H9 (cell line): ENCODE data around the gene KIAA0513. TPM values are rescaled to one million over a fixed set of nuclear protein-coding genes. Genes with fewer than 3 reads are reported as not detected.
"Not testable (repeated sequence)": the region's sequence is repeated elsewhere in the genome, so short reads cannot be mapped to it uniquely, and the experiment has no call there.

Experiments
- DNase-seq: peaks from one replicate; pipeline ENCODE4 v3.0.0-alpha.2; 2017
- H2AFZ ChIP-seq: one replicate; pipeline ENCODE4 v1.6.1; 2013; ENCODE audit warnings: mild to moderate bottlenecking, low read length, control low read depth, moderate library complexity
- H2AK5ac ChIP-seq: 2 replicates; pipeline ENCODE4 v1.6.1; 2013; ENCODE audit warnings: low read length, control low read depth, mixed read lengths; ENCODE audit not compliant: insufficient read length
- H2BK120ac ChIP-seq: one replicate; pipeline ENCODE4 v1.6.1; 2013; ENCODE audit warnings: low read depth, mild to moderate bottlenecking, low read length, control low read depth, inconsistent platforms; ENCODE audit not compliant: poor library complexity, severe bottlenecking
- H2BK12ac ChIP-seq: 2 replicates; pipeline ENCODE4 v1.6.1; 2013; ENCODE audit warnings: low read length, control low read depth, mixed read lengths, low read depth; ENCODE audit not compliant: insufficient read length
- H2BK15ac ChIP-seq: 2 replicates; pipeline ENCODE4 v1.6.1; 2013; ENCODE audit warnings: low read depth, low read length, control low read depth
- H2BK20ac ChIP-seq: one replicate; pipeline ENCODE4 v1.6.1; 2013; ENCODE audit warnings: low read depth, mild to moderate bottlenecking, low read length, control low read depth, inconsistent platforms; ENCODE audit not compliant: poor library complexity, severe bottlenecking
- H2BK5ac ChIP-seq: 2 replicates; pipeline ENCODE4 v1.6.1; 2013; ENCODE audit warnings: low read length, control low read depth, mixed read lengths; ENCODE audit not compliant: insufficient read length
- H3K14ac ChIP-seq: 2 replicates; pipeline ENCODE4 v1.6.1; 2013; ENCODE audit warnings: low read length, control low read depth; ENCODE audit not compliant: insufficient read depth
- H3K18ac ChIP-seq: 2 replicates; pipeline ENCODE4 v1.6.1; 2013; ENCODE audit warnings: low read depth, mild to moderate bottlenecking, mixed read lengths, low read length, control low read depth; ENCODE audit not compliant: insufficient read length
- H3K23ac ChIP-seq: 2 replicates; pipeline ENCODE4 v1.6.1; 2013; ENCODE audit warnings: low read length, control low read depth, mixed read lengths, low read depth; ENCODE audit not compliant: insufficient read length
- H3K23me2 ChIP-seq: 2 replicates; pipeline ENCODE4 v1.6.1; 2013; ENCODE audit warnings: low read depth, mild to moderate bottlenecking, mixed read lengths, low read length, control low read depth; ENCODE audit not compliant: insufficient read length, poor library complexity, severe bottlenecking
- H3K27ac ChIP-seq: 2 replicates; pipeline ENCODE4 v1.5.1; 2013; ENCODE audit warnings: low read length, control low read depth, mixed read lengths, low read depth; ENCODE audit not compliant: insufficient read length
- H3K27me3 ChIP-seq: 2 replicates; pipeline ENCODE4 v1.6.1; 2013; ENCODE audit warnings: low read length, control low read depth, inconsistent platforms; ENCODE audit not compliant: insufficient read depth
- H3K4ac ChIP-seq: 2 replicates; pipeline ENCODE4 v1.6.1; 2013; ENCODE audit warnings: low read depth, mild to moderate bottlenecking, control low read depth, inconsistent platforms, low read length, moderate library complexity
- H3K4me1 ChIP-seq: 2 replicates; pipeline ENCODE4 v1.6.1; 2013; ENCODE audit warnings: low read length, control low read depth, inconsistent platforms; ENCODE audit not compliant: insufficient read depth
- H3K4me2 ChIP-seq: 2 replicates; pipeline ENCODE4 v1.6.1; 2013; ENCODE audit warnings: low read length, control low read depth, mixed read lengths; ENCODE audit not compliant: insufficient read length, insufficient read depth
- H3K56ac ChIP-seq: 2 replicates; pipeline ENCODE4 v1.6.1; 2013; ENCODE audit warnings: low read depth, mild to moderate bottlenecking, mixed read lengths, low read length, control low read depth; ENCODE audit not compliant: insufficient read length
- H3K79me1 ChIP-seq: 2 replicates; pipeline ENCODE4 v1.6.1; 2013; ENCODE audit warnings: low read depth, mild to moderate bottlenecking, moderate library complexity, low read length, control low read depth, inconsistent platforms; ENCODE audit not compliant: insufficient read depth, poor library complexity, severe bottlenecking
- H3K79me2 ChIP-seq: 2 replicates; pipeline ENCODE4 v1.6.1; 2013; ENCODE audit warnings: low read length, control low read depth, inconsistent platforms; ENCODE audit not compliant: insufficient read depth
- H3K9ac ChIP-seq: 2 replicates; pipeline ENCODE4 v1.6.1; 2013; ENCODE audit warnings: low read length, control low read depth, mixed read lengths; ENCODE audit not compliant: insufficient read length; ENCODE audit errors: extremely low read depth
- H3K9me3 ChIP-seq: one replicate; pipeline ENCODE4 v1.6.1; 2013; ENCODE audit warnings: low read depth, low read length, inconsistent platforms; ENCODE audit not compliant: control insufficient read depth
- H3T11ph ChIP-seq: one replicate; pipeline ENCODE4 v1.6.1; 2013; ENCODE audit warnings: mild to moderate bottlenecking, low read length, control low read depth, inconsistent platforms
- H4K20me1 ChIP-seq: one replicate; pipeline ENCODE4 v1.6.1; 2013; ENCODE audit not compliant: control insufficient read depth, insufficient read length, insufficient read depth
- H4K5ac ChIP-seq: 2 replicates; pipeline ENCODE4 v1.6.1; 2013; ENCODE audit warnings: low read depth, mild to moderate bottlenecking, mixed read lengths, low read length, control low read depth; ENCODE audit not compliant: insufficient read length
- H4K8ac ChIP-seq: replicated peaks from 2 replicates; pipeline ENCODE4 v1.6.1; 2013; ENCODE audit warnings: low read length, control low read depth, mixed read lengths, low read depth; ENCODE audit not compliant: insufficient read length
- H4K91ac ChIP-seq: 2 replicates; pipeline ENCODE4 v1.6.1; 2013; ENCODE audit warnings: low read depth, mild to moderate bottlenecking, moderate library complexity, mixed read lengths, low read length, control low read depth; ENCODE audit not compliant: insufficient read length
- H3K27ac Mint-ChIP-seq, 3 experiments: 2 replicates in 2 of 3; 3 replicates in 1 of 3; pipeline ENCODE4 v1.8.0; 2020 to 2021; ENCODE audit warnings: mixed read lengths in 3 of 3, mild to moderate bottlenecking in 1 of 3, moderate library complexity in 1 of 3
- H3K27me3 Mint-ChIP-seq: 2 replicates; pipeline ENCODE4 v1.8.0; 2021; ENCODE audit warnings: low read depth, mild to moderate bottlenecking, moderate library complexity, mixed read lengths
- H3K36me3 Mint-ChIP-seq, 3 experiments: 2 replicates in 2 of 3; 3 replicates in 1 of 3; pipeline ENCODE4 v1.8.0; 2020 to 2021; ENCODE audit warnings: low read depth in 3 of 3, mixed read lengths in 3 of 3; ENCODE audit not compliant: insufficient read depth in 1 of 3
- H3K4me1 Mint-ChIP-seq, 2 experiments: 2 replicates each; pipeline ENCODE4 v1.8.0; 2020; ENCODE audit warnings: mixed read lengths in 2 of 2
- H3K4me3 Mint-ChIP-seq, 2 experiments: 2 replicates in 1 of 2; 3 replicates in 1 of 2; pipeline ENCODE4 v1.8.0; 2020 to 2021; ENCODE audit warnings: mild to moderate bottlenecking in 2 of 2, mixed read lengths in 2 of 2, moderate library complexity in 1 of 2
- H3K9me3 Mint-ChIP-seq, 2 experiments: 2 replicates in 1 of 2; 3 replicates in 1 of 2; pipeline ENCODE4 v1.8.0; 2020; ENCODE audit warnings: mild to moderate bottlenecking in 2 of 2, mixed read lengths in 2 of 2, moderate library complexity in 1 of 2
- WGBS: extraction: QIAGEN DNeasy Blood & Tissue Kit; methylation state at CpG from one replicate; pipeline ENCODE4 v1.1.7; 2013; ENCODE audit warnings: missing lambda C conversion rate, low lambda C conversion rate, mixed read lengths; ENCODE audit not compliant: insufficient read length; ENCODE audit errors: extremely low coverage; 5-methylcytosine and 5-hydroxymethylcytosine counted together
- total RNA-seq: library from RNA; stranded (reverse); gene quantifications from 2 replicates; pipeline ENCODE4 v1.2.1, GENCODE V29; 2021
- TF ChIP-seq, protein P1 (sequence below): fragments of 200-600 bp; sonication (generic); conservative IDR thresholded peaks from 3 replicates; pipeline ENCODE4 v1.8.0; 2021; ENCODE audit warnings: antibody characterized with exemption, mild to moderate bottlenecking

The KIAA0513 gene
- total RNA-seq, 1 experiment from 2014 or later, result 4.7 TPM

DNA sequence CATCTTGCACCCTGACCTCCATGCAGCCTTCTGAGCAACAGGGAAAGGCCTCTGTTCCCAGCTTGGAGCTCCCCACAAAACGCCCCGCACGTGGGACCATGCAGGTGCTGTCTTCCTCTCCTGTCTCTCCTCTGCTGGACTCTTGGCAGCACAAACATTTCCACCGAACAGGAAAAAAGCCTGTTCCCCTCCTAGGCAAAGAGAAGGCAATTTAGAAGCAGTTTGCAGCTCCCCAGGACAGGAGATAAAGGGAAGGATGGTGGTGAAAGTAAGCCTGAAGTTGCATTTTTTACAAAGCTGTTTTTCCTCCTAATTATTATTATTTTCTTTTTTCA lies 92.4 kb downstream of the KIAA0513 start:
- H3K9me3 Mint-ChIP-seq, result peaks cover 0 to 5% of the 10 kb centered on the region in 2 experiments; a peak in 4 of 5 replicates

DNA sequence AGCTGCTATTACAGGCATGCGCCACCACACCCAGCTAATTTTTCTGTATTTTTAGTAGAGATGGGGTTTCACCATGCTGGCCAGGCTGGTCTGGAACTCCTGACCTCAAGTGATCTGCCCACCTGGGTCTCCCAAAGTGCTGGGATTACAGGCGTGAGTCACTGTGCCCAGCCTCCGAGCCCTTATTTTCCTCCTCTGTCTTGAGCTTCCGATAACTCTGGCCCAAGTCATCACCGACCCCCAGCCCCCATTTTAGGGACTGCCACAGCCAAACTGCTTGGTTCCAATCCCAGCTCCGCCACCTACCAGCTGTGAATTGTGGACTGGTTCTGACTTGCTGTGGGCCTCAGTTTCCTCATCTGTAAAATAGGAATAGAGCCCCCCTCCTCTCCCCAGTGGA lies 95.8 kb downstream of the KIAA0513 start:
- Mint-ChIP-seq H3K4me1 (peaks cover 21 to 22% of the 10 kb centered on the region in 2 experiments), H3K27me3 (peaks cover 20% of the 10 kb centered on the region)
- not testable (repeated sequence) for H3K9ac ChIP-seq, H3K4me2 ChIP-seq, H4K20me1 ChIP-seq, H2BK120ac ChIP-seq, H2BK12ac ChIP-seq, H3K14ac ChIP-seq, H2BK15ac ChIP-seq, H3K36me3 Mint-ChIP-seq, H3K27ac Mint-ChIP-seq, H3K4me3 Mint-ChIP-seq, H2BK20ac ChIP-seq, H3K9me3 Mint-ChIP-seq, H3K27me3 ChIP-seq, H4K91ac ChIP-seq, H4K5ac ChIP-seq, H3K56ac ChIP-seq, DNase-seq, H3T11ph ChIP-seq, H4K8ac ChIP-seq, H3K23me2 ChIP-seq, H2BK5ac ChIP-seq, H2AFZ ChIP-seq, H3K79me2 ChIP-seq, H3K4ac ChIP-seq, H3K27ac ChIP-seq, H3K9me3 ChIP-seq, H3K4me1 ChIP-seq, H3K23ac ChIP-seq, H3K18ac ChIP-seq, H2AK5ac ChIP-seq, H3K79me1 ChIP-seq
- WGBS, result no CpG with 5 or more reads among the region's 6 CpGs

More for the DNA sequence above, 92.4 kb downstream of the KIAA0513 start:
- H4K8ac ChIP-seq, result no peak overlapping the region
- no peaks in the 10 kb centered on the region for H4K20me1 ChIP-seq
- no peak overlapping the region for H4K5ac ChIP-seq
- H3K4ac ChIP-seq, result no peak overlapping the region
- no peaks in the 10 kb centered on the region for H3K79me1 ChIP-seq
- H2BK120ac ChIP-seq, result no peak overlapping the region
- H3T11ph ChIP-seq, result no peak overlapping the region
- no peak overlapping the region for H2BK12ac ChIP-seq
- no peak overlapping the region for H2BK20ac ChIP-seq
- TF ChIP-seq, protein P1, sequence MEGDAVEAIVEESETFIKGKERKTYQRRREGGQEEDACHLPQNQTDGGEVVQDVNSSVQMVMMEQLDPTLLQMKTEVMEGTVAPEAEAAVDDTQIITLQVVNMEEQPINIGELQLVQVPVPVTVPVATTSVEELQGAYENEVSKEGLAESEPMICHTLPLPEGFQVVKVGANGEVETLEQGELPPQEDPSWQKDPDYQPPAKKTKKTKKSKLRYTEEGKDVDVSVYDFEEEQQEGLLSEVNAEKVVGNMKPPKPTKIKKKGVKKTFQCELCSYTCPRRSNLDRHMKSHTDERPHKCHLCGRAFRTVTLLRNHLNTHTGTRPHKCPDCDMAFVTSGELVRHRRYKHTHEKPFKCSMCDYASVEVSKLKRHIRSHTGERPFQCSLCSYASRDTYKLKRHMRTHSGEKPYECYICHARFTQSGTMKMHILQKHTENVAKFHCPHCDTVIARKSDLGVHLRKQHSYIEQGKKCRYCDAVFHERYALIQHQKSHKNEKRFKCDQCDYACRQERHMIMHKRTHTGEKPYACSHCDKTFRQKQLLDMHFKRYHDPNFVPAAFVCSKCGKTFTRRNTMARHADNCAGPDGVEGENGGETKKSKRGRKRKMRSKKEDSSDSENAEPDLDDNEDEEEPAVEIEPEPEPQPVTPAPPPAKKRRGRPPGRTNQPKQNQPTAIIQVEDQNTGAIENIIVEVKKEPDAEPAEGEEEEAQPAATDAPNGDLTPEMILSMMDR, result no peak
- no peaks in the 10 kb centered on the region for H3K9me3 ChIP-seq
- H3K18ac ChIP-seq, result no peak overlapping the region
- no peak overlapping the region for H3K27ac ChIP-seq
- peaks cover 6 to 9% of the 10 kb centered on the region in 2 experiments for H3K4me1 Mint-ChIP-seq
- H3K4me2 ChIP-seq, result no peak overlapping the region
- no peak overlapping the region for H2AK5ac ChIP-seq
- H3K27ac Mint-ChIP-seq, result no peak overlapping the region
- no peaks in the 10 kb centered on the region for H3K23me2 ChIP-seq
- H3K27me3 ChIP-seq, result no peaks in the 10 kb centered on the region
- H2AFZ ChIP-seq, result no peak overlapping the region
- no peaks in the 10 kb centered on the region for H3K4me1 ChIP-seq
- H3K9ac ChIP-seq, result no peak overlapping the region
- H3K23ac ChIP-seq, result no peak overlapping the region
- H2BK15ac ChIP-seq, result no peak overlapping the region
- no peak for DNase-seq
- no peak overlapping the region for H4K91ac ChIP-seq
- no peak overlapping the region for H2BK5ac ChIP-seq
- H3K79me2 ChIP-seq, result no peaks in the 10 kb centered on the region
- H3K14ac ChIP-seq, result no peak overlapping the region
- no CpG with 5 or more reads among the region's 4 CpGs for WGBS
- H3K56ac ChIP-seq, result no peak overlapping the region
- peaks cover 15% of the 10 kb centered on the region for H3K27me3 Mint-ChIP-seq
- H3K36me3 Mint-ChIP-seq, result no peaks in the 10 kb centered on the region; a peak in 1 of 7 replicates
- no peak overlapping the region for H3K4me3 Mint-ChIP-seq
